Esophagus muscularis mucosa (tissue), 3 donors: Measurements from ENCODE around the gene NUP93.

Experiments used
- CTCF ChIP-seq, 3 experiments: fragments of 200-600 bp in 2 of 3; fragments of 450-650 bp in 1 of 3; sonication (generic) in 2 of 3; IDR thresholded peaks; one replicate each; pipeline ENCODE4 v1.5.1; 2017 to 2019; ENCODE audit warnings: antibody characterized with exemption in 3 of 3, mild to moderate bottlenecking in 2 of 3, moderate library complexity in 1 of 3
- POLR2A ChIP-seq: fragments of 450-650 bp; IDR thresholded peaks from one replicate; pipeline ENCODE4 v1.6.1; 2017; ENCODE audit warnings: antibody characterized with exemption, moderate library complexity, mild to moderate bottlenecking, low read depth

- TF ChIP-seq POLR2A (no peak), CTCF (IDR thresholded peaks at IDR 0.05) (no peak)
These were observed 162.8 kb downstream of the NUP93 start for GRCh38 chr16:56892705-56893104.
